Measurements from ENCODE around the gene WBP11. TPM values are rescaled to one million over a fixed set of nuclear protein-coding genes. Genes with fewer than 3 reads are reported as not detected.

The WBP11 gene
- total RNA-seq, 2 donors from 2014 or later, result 95.5 to 120 TPM

DNA sequence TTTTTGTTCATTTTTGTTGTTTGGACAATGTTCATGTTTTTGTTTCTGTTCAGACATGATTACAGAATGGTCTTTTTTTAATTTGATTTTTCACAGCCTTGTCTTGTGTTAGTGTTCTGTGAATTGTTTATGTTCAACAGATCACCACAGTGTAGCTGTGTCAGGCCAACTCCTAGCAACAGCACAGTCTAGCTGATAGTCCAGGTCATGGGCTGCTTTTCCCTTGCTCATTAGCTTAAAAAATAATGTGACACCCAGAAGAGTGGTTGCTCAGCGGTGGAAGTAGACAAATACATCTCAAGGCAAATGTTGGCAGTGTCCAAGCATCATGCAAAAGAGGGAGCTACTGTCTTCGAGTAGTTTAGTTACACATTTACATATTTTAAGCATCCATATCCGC lies 22.4 kb downstream of the WBP11 start:
- DNase-seq (ENCODE audit: low spot score in 2 of 2) (no peak), ATAC-seq (no peak)
- H3K36me3 Mint-ChIP-seq, result peaks cover 0 to 5% of the 10 kb centered on the region in 2 donors
- H3K9me3 Mint-ChIP-seq, result no peaks in the 10 kb centered on the region
- no peak overlapping the region for H3K27ac Mint-ChIP-seq

DNA sequence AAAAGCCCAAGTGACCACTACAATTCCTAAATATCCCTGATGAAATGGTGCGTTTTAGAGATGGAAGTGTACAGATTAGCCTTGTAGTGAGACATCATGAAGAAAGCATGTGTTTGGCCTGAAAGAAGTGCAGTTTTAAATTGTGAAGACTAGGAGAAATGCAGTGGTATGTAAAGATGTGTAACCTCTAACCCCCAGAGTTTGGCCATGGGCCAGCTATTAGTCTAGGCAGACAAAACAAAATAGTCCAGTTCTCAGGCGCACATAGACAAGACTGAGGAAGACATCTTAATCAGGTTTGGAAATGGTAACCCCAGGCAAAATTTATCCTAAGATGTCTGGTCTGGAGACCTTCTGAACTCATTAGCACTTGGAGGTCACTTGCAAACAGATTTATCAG lies 23.4 kb downstream of the WBP11 start:
- no peak overlapping the region for H3K27ac Mint-ChIP-seq
- no peaks in the 10 kb centered on the region for H3K9me3 Mint-ChIP-seq
- DNase-seq (ENCODE audit: low spot score in 2 of 2) (no peak), ATAC-seq (no peak)
- peaks cover 9 to 15% of the 10 kb centered on the region in 2 donors for H3K36me3 Mint-ChIP-seq

- no peak for DNase-seq (ENCODE audit: low spot score in 2 of 2)
- no peak for ATAC-seq
- H3K9me3 Mint-ChIP-seq, result no peaks in the 10 kb centered on the region
- peaks cover 20 to 28% of the 10 kb centered on the region in 2 donors for H3K36me3 Mint-ChIP-seq
- no peak overlapping the region for H3K27ac Mint-ChIP-seq
Observed at GRCh38 chr12:14777271-14777670, 26.0 kb downstream of the WBP11 start.

- Mint-ChIP-seq H3K9me3 (no peaks in the 10 kb centered on the region), H3K36me3 (peaks cover 20 to 28% of the 10 kb centered on the region in 2 donors), H3K27ac (peak overlapping the region in 1 of 2 donors; percentile 97)
- ATAC-seq (no peak), DNase-seq (ENCODE audit: low spot score in 2 of 2) (no peak)
Observed at GRCh38 chr12:14776236-14776961, 26.9 kb downstream of the WBP11 start.

DNA sequence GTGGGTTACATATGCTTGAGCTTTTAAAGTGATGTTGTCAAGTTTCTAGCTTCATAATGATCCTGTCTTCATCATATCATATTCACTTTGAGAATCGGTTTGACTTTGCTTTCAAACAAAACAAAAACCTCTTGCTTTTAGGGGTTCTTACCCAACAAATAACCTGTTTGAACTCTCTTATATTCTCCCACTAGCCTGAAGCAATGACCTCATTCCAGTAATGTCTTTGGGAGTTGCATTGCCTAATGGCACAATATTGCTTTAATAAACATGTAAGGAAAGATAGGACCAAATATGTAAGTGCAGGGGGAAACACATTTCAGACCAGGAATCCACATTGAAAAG lies 27.7 kb downstream of the WBP11 start:
- peaks cover 24 to 32% of the 10 kb centered on the region in 2 donors for H3K36me3 Mint-ChIP-seq
- peak overlapping the region; percentile 97 to 100 for H3K27ac Mint-ChIP-seq
- ATAC-seq, result peak in 1 of 2 donors; percentile 14
- DNase-seq (ENCODE audit: low spot score in 2 of 2), result no peak
- no peaks in the 10 kb centered on the region for H3K9me3 Mint-ChIP-seq

- ATAC-seq, result no peak
- H3K27ac Mint-ChIP-seq, result peak overlapping the region; percentile 97 to 100
- no peaks in the 10 kb centered on the region for H3K9me3 Mint-ChIP-seq
- peaks cover 30 to 37% of the 10 kb centered on the region in 2 donors for H3K36me3 Mint-ChIP-seq
- peak; percentile 28 to 66 for DNase-seq (ENCODE audit: low spot score in 2 of 2)
Observed at GRCh38 chr12:14774906-14775635, 28.2 kb downstream of the WBP11 start.

DNA sequence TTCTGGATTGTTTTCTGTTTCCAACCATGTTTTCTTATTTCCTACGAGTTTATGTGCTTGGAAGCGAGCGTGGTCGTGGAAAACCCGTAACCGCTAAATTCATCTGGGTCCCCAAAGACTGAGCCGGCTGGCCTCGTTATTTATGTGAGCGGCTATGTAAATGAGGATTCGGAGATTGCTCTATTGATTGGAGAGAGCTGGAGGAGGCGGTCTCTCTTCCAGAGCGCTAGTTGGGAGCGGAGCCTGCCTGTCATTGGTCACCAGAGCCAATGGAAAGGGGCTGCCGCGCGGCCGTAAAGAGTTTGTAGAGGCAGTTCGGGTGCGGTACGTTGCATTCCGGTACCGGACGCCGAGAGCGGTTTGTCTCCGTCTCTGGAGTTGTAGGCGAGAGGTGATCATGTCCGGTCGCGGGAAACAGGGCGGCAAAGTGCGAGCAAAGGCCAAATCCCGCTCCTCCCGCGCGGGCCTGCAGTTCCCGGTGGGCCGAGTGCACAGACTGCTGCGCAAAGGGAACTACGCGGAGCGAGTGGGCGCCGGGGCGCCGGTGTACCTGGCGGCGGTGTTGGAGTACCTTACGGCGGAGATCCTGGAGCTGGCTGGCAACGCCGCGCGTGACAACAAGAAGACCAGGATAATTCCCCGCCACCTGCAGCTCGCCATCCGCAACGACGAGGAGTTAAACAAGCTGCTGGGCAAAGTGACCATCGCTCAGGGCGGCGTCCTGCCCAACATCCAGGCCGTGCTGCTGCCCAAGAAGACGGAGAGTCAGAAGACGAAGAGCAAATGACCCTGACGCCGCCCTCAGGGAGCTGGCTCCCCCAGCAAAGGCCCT lies 29.0 kb downstream of the WBP11 start:
- Mint-ChIP-seq H3K9me3 (no peaks in the 10 kb centered on the region), H3K36me3 (peaks cover 37 to 43% of the 10 kb centered on the region in 2 donors), H3K27ac (peak overlapping the region; percentile 97 to 100)
- peak; percentile 83 to 95 for DNase-seq (ENCODE audit: low spot score in 2 of 2)
- ATAC-seq, result peak; percentile 71

DNA sequence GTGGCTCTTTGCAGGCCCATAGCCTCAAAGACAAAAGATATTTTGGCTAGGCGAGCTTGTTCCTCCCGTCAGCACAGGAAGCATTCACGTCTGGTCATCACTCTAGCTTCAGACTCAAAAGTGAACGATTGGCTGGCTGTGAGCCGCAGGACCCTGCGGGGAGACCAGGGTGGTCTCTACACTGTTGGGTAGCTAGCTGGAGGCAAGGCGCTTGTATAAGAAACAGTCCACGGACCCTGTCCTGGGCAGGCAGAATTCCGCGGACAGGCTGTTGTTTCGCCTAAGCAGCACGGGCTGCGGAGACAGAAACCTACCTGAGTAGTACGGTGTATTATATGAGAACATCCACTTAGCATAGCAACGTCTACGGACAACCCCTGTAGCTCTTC lies 29.6 kb downstream of the WBP11 start:
- Mint-ChIP-seq H3K36me3 (peaks cover 43 to 50% of the 10 kb centered on the region in 2 donors), H3K27ac (peak overlapping the region; percentile 97 to 100), H3K9me3 (no peaks in the 10 kb centered on the region)
- DNase-seq (ENCODE audit: low spot score in 2 of 2) (peak in 1 of 2 donors; percentile 45), ATAC-seq (peak; percentile 4 to 11)

- DNase-seq (ENCODE audit: low spot score in 2 of 2) (no peak), ATAC-seq (no peak)
- H3K27ac Mint-ChIP-seq, result peak overlapping the region in 1 of 2 donors; percentile 97
- H3K36me3 Mint-ChIP-seq, result peaks cover 49 to 51% of the 10 kb centered on the region in 2 donors
- no peaks in the 10 kb centered on the region for H3K9me3 Mint-ChIP-seq
Observed at GRCh38 chr12:14772946-14773345, 30.3 kb downstream of the WBP11 start.

DNA sequence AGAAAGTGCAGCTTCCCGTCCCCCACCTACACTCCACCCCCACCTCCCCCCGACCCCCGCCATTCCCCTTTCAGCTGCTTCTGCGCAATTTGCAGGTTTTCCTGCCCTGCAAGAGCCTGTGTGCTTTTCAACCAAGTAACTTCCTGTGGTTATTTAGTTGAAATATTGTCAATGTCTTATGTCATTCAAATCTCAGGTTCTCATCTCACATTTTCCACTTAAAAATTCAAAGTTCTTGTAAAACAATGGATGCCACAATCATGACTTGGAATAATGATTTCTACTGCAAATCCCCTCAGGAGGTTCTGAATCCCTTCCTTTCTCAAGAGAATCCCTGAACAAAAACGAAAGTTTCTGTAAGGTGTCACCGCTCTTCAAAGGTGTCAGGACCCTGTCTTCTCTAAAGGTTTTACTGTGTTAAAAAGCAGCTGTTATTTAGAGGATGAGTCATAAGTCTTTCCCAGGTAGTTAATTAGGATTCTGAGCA lies 31.6 kb downstream of the WBP11 start:
- Mint-ChIP-seq H3K36me3 (peaks cover 61 to 62% of the 10 kb centered on the region in 2 donors), H3K27ac (peak overlapping the region; percentile 99 to 100), H3K9me3 (no peaks in the 10 kb centered on the region)
- ATAC-seq (no peak), DNase-seq (ENCODE audit: low spot score in 2 of 2) (no peak)

DNA sequence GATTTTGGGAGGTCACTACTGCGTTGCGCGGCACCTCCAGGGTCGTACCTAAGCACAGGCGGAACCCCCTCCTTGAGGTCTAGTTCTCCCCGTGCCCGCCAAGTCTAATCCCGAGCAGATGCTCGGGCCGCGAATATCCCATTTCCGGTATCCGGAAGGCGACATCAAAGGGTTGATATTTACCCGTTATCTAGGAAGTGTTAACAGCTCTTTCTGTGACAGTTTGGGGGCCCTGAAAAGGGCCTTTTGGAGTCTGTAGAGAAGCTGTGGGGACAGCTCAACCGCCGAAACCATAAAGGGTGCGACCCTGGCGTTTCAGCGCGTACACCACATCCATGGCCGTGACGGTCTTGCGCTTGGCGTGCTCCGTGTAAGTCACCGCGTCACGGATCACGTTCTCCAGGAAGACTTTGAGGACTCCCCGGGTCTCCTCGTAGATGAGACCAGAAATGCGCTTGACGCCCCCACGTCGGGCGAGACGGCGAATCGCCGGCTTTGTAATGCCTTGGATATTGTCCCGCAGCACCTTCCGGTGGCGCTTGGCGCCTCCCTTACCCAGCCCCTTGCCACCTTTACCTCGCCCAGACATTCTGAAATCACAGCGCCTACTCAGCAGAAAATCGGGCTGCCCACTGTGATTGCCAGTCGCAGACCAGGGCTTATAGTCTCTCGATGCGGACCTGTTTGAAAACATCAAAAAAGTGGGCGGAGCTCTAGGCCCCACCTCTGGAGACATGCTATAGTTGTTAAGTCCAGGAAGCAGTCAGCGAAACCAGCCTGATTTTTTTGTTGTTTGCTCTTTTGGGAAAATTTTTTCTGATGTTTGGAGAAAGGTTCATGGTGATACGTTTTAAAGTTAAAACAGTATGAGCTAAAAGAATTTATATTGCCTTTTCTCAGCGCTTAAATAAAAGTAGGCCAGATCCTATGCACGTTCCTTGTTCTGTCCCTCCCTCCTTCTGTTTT lies 32.5 kb downstream of the WBP11 start:
- ATAC-seq (peak; percentile 22 to 46), DNase-seq (ENCODE audit: low spot score in 2 of 2) (peak; percentile 94 to 97)
- Mint-ChIP-seq H3K36me3 (peaks cover 56 to 71% of the 10 kb centered on the region in 2 donors), H3K27ac (peak overlapping the region; percentile 99 to 100), H3K9me3 (peaks cover 0 to 4% of the 10 kb centered on the region in 2 donors)

DNA sequence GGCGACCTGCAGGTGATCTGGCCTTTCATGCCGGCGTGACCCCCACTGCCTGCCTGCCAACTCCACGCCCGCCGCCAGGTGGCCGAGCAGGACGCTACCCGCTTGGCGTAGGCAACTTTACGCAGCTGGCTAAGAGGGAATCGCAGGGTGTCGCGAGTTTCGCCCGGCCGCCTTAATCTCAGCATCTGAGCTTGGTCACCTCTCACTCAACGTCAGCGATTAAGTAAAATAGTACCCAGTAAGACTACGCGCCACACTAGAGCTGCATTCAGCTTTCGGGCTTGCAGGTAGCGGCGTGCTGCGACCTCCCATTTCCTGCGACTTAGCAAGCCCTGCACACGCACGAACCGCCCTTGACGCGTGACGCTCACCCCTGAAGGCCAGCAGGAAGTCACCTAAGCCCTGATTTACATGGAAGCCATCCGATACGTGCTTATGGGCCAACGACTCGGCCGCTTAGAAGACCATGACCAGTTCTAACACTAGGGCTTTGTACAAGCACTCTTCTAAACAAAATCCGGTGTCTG lies 33.2 kb downstream of the WBP11 start:
- Mint-ChIP-seq H3K9me3 (peaks cover 0 to 5% of the 10 kb centered on the region in 2 donors), H3K27ac (peak overlapping the region; percentile 99 to 100), H3K36me3 (peaks cover 48 to 71% of the 10 kb centered on the region in 2 donors)
- ATAC-seq, result peak; percentile 53 to 56
- peak; percentile 90 to 92 for DNase-seq (ENCODE audit: low spot score in 2 of 2)

GRCh38 chr12:14769466-14769968 lies 33.8 kb downstream of the WBP11 start:
- H3K36me3 Mint-ChIP-seq, result peaks cover 43 to 71% of the 10 kb centered on the region in 2 donors
- H3K9me3 Mint-ChIP-seq, result peaks cover 0 to 5% of the 10 kb centered on the region in 2 donors
- ATAC-seq, result peak; percentile 1 to 25
- no peak for DNase-seq (ENCODE audit: low spot score in 2 of 2)
- peak overlapping the region; percentile 99 to 100 for H3K27ac Mint-ChIP-seq

- peak overlapping the region; percentile 99 to 100 for H3K27ac Mint-ChIP-seq
- DNase-seq (ENCODE audit: low spot score in 2 of 2) (peak; percentile 27 to 77), ATAC-seq (peak in 1 of 2 donors; percentile 25)
- peaks cover 0 to 5% of the 10 kb centered on the region in 2 donors for H3K9me3 Mint-ChIP-seq
- H3K36me3 Mint-ChIP-seq, result peaks cover 40 to 70% of the 10 kb centered on the region in 2 donors
Observed at GRCh38 chr12:14768823-14769405, 34.4 kb downstream of the WBP11 start.

GRCh38 chr12:14767617-14768016 lies 35.7 kb downstream of the WBP11 start:
- Mint-ChIP-seq H3K27ac (no peak overlapping the region), H3K36me3 (peaks cover 39 to 73% of the 10 kb centered on the region in 2 donors), H3K9me3 (peaks cover 0 to 5% of the 10 kb centered on the region in 2 donors)
- DNase-seq (ENCODE audit: low spot score in 2 of 2) (no peak), ATAC-seq (no peak)
